ENCODE results near the gene NFKB2. TPM values are rescaled to one million over a fixed set of nuclear protein-coding genes. Genes with fewer than 3 reads are reported as not detected.

Gene NFKB2
- total RNA-seq, 2 donors from 2014 or later: 22.5 to 40.4 TPM

DNA sequence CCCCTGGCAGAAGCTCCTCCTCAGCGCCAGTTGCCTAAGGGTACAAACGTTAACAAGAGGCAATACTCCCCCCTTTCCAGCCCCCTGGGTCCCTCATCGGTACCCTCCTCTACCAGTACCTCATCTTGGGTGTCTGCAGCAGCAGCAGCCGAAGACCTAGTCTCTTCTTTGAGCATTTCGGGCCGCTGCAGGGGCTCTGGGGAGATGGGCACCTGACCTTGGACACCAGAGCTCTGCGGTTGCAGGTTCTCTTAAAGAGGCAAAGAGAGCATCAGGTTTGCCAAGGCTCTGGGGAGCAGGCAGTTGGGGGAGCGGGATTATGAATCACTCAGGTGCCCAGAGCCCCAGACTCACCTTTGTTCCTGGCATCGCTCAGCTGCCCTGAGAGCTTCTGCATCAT lies 28.6 kb downstream of the NFKB2 start:
- peaks cover 25% of the 10 kb centered on the region for H3K4me1 ChIP-seq (replicated peaks)
- DNase-seq (ENCODE audit: low spot score): no peak
- no peaks in the 10 kb centered on the region for H3K27me3 ChIP-seq (replicated peaks; ENCODE audit: insufficient read depth)
- intact Hi-C loops (cut with DNase I): no loop called here
- H3K27ac ChIP-seq: no peak overlapping the region
- no peaks in the 10 kb centered on the region for H3K9me3 ChIP-seq
- H3K36me3 ChIP-seq: peaks cover 0 to 8% of the 10 kb centered on the region in 2 donors
- TF ChIP-seq POLR2AphosphoS5 (IDR thresholded peaks at IDR 0.05) (no peak), POLR2A (IDR thresholded peaks at IDR 0.05) (no peak)
- TF ChIP-seq, protein P1, sequence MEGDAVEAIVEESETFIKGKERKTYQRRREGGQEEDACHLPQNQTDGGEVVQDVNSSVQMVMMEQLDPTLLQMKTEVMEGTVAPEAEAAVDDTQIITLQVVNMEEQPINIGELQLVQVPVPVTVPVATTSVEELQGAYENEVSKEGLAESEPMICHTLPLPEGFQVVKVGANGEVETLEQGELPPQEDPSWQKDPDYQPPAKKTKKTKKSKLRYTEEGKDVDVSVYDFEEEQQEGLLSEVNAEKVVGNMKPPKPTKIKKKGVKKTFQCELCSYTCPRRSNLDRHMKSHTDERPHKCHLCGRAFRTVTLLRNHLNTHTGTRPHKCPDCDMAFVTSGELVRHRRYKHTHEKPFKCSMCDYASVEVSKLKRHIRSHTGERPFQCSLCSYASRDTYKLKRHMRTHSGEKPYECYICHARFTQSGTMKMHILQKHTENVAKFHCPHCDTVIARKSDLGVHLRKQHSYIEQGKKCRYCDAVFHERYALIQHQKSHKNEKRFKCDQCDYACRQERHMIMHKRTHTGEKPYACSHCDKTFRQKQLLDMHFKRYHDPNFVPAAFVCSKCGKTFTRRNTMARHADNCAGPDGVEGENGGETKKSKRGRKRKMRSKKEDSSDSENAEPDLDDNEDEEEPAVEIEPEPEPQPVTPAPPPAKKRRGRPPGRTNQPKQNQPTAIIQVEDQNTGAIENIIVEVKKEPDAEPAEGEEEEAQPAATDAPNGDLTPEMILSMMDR (IDR thresholded peaks at IDR 0.05): no peak
- H3K4me3 ChIP-seq: no peak overlapping the region
- 77% methylated on average over 9 of the region's 9 CpGs for WGBS

DNA sequence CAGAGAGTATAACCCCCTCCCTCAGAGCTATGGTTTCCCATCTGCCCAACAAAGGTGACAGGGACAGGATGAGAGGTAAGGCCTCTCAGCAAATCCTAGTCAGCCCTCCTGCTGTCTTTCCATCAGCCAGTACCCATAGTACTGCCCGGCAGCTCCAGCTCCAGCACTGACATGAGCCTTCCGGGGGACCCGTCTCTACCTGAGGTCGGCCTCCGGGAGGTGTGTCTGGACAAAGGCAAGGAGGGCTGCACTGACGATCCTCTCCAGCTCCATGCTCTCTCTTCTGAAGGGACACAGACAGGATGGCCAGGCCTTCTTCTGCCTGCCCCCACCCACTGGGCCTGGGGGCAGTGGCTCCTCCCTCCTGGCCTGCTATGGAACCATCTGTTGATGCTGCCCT lies 29.4 kb downstream of the NFKB2 start:
- DNase-seq (ENCODE audit: low spot score): no peak
- no peaks in the 10 kb centered on the region for H3K9me3 ChIP-seq
- H3K4me1 ChIP-seq (replicated peaks): peaks cover 19% of the 10 kb centered on the region
- H3K27me3 ChIP-seq (replicated peaks; ENCODE audit: insufficient read depth): no peaks in the 10 kb centered on the region
- no peak overlapping the region for H3K4me3 ChIP-seq
- peaks cover 0 to 8% of the 10 kb centered on the region in 2 donors for H3K36me3 ChIP-seq
- no peak overlapping the region for H3K27ac ChIP-seq
- intact Hi-C loops (cut with DNase I): no loop called here
- 72% methylated on average over 6 of the region's 6 CpGs for WGBS
- TF ChIP-seq POLR2A (IDR thresholded peaks at IDR 0.05) (no peak), POLR2AphosphoS5 (IDR thresholded peaks at IDR 0.05) (no peak)
- TF ChIP-seq, protein P1 (IDR thresholded peaks at IDR 0.05): no peak

DNA sequence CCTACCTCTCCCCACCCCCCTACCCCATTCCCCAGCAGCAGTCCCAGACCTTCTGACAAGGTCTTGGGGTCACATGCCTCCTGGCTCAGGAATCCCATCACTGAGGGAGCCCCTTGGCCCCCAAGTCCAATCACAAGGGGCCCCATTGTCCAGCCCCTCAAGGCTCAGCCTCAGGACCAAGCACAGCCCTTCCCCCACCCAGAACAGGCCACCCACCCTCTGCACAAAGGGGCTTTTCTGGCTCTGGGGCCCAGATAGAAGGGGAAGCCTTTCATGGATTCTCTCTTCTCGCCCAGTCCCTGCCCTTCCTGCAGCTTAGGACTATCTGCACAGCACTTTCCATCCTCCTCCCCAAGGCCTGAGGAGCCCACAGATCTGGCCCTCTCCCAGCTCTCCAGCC lies 29.9 kb downstream of the NFKB2 start:
- peaks cover 14% of the 10 kb centered on the region for H3K4me1 ChIP-seq (replicated peaks)
- H3K27me3 ChIP-seq (replicated peaks; ENCODE audit: insufficient read depth): no peaks in the 10 kb centered on the region
- 83% methylated on average over 1 of the region's 1 CpG for WGBS
- intact Hi-C loops (cut with DNase I): no loop called here
- no peak overlapping the region for H3K27ac ChIP-seq
- H3K9me3 ChIP-seq: no peaks in the 10 kb centered on the region
- DNase-seq (ENCODE audit: low spot score): no peak
- peaks cover 0 to 8% of the 10 kb centered on the region in 2 donors for H3K36me3 ChIP-seq
- H3K4me3 ChIP-seq: no peak overlapping the region
- TF ChIP-seq, protein P1 (IDR thresholded peaks at IDR 0.05): no peak

DNA sequence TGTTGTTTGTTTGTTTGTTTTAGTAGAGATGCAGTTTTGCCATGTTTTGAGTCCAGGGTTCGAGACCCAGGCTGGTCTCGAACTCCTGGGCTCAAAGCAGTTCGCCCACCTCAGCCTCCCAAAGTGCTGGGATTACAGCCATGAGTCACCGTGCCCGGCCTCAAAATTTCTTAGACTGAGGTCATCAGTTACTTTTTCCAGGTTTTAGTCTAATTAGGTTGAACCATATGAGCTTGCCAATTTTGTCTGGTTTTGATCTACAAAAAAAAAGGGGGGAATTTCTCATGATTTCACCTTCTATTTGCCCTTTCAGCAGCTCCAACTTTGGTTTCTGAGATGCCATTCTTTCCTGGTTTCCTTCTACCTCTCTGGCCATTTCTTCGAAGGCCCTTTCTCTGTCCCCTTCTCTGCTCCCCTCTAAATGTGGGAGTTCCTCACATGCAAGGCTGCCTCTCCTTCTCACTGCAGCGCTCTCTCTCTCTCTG lies 31.3 kb downstream of the NFKB2 start:
- Histone ChIP-seq H3K36me3 (peaks cover 0 to 8% of the 10 kb centered on the region in 2 donors), H3K4me1 (replicated peaks) (peaks cover 17% of the 10 kb centered on the region), H3K27ac (no peak overlapping the region), H3K4me3 (no peak overlapping the region), H3K9me3 (no peaks in the 10 kb centered on the region), H3K27me3 (replicated peaks; ENCODE audit: insufficient read depth) (no peaks in the 10 kb centered on the region)
- TF ChIP-seq POLR2A (IDR thresholded peaks at IDR 0.05): no peak
- TF ChIP-seq, protein P1 (IDR thresholded peaks at IDR 0.05): no peak
- no peak for DNase-seq (ENCODE audit: low spot score)
- WGBS: 78% methylated on average over 7 of the region's 7 CpGs
- intact Hi-C loops (cut with DNase I): no loop called here

DNA sequence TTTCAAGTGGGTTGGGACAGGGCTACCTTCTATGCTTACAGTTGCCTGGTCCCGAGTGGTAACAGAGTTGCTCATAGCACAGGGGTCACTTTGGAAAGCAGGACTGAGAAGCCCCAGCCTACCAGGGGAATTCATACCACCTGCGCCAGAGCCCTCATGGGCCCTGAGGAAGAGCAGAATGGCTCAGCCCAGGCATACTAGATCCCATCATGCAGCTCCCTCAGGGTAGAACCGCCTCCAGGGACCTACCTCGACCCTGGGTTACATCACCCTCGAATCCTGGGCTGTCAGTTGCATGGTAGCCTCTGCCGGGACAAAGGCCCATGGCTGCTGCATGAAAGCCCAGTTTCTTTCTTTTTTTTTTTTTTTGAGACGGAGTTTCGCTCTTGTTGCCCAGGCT lies 34.0 kb downstream of the NFKB2 start:
- H3K4me1 ChIP-seq (replicated peaks): peaks cover 4% of the 10 kb centered on the region
- no peak overlapping the region for H3K27ac ChIP-seq
- H3K9me3 ChIP-seq: no peaks in the 10 kb centered on the region
- intact Hi-C loops (cut with DNase I): no loop called here
- H3K4me3 ChIP-seq: no peak overlapping the region
- no peaks in the 10 kb centered on the region for H3K36me3 ChIP-seq
- no peak for DNase-seq (ENCODE audit: low spot score)
- TF ChIP-seq, protein P1 (IDR thresholded peaks at IDR 0.05): no peak
- no peak for TF ChIP-seq POLR2AphosphoS5 (IDR thresholded peaks at IDR 0.05)
- no peak for TF ChIP-seq POLR2A (IDR thresholded peaks at IDR 0.05)
- H3K27me3 ChIP-seq (replicated peaks; ENCODE audit: insufficient read depth): no peaks in the 10 kb centered on the region
- 90% methylated on average over 8 of the region's 8 CpGs for WGBS
